GM19452 (cell line): ENCODE data around the gene SDCCAG8.
"Not testable (repeated sequence)": the region's sequence is repeated elsewhere in the genome, so short reads cannot be mapped to it uniquely, and the experiment has no call there.

Source experiments
- ATAC-seq: cut with Tn5 transposase; IDR thresholded peaks from one replicate; pipeline ENCODE4 v1.9.1; 2021; ENCODE audit not compliant: unreplicated experiment

Gene SDCCAG8

DNA sequence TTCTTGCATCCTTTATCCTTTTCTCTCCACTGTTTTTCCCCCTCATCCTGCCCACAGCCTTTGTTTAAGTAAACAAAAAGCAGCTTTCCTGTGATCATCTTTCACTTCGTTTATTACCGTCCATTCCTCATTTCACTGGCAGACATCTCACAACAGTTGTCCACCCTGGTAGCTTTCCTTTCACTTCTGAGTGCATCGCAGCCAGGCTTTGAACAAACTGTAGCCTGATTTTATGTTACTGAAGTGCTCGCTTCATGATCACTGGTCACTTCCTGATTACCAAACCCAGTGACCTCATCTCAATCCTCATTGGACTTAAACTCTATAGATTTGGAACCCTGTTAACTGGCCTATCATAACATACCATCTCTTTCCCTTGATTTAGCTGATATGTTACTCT is 67.7 kb downstream of the SDCCAG8 start:
- ATAC-seq = no peak

DNA sequence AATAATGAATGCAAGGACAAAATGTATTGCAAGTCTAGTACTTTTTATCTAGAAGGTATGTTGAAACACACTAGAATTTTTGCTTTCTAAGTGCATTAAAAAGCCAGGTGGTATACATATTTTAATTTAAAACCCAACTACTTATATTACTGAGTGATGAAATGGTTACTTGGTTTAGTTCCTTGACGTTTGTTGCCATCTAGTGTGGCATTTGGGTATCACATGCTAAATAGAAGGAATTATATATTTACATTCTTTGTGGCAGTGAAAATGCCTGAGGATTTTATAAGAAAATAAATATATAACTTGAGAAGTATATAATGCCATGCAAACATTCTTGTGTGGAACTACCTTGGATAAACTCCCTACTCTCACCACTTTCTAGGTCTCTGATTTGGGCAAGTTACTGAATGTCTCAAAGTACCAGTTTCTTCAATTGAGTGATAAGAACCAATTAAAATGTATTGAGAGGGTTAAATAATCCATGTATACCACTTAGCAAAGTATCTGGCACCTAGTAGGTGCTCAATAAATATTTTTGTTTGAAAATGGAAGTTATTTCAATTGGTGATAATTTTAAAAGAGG is 69.6 kb downstream of the SDCCAG8 start:
- ATAC-seq = peak; percentile 59

DNA sequence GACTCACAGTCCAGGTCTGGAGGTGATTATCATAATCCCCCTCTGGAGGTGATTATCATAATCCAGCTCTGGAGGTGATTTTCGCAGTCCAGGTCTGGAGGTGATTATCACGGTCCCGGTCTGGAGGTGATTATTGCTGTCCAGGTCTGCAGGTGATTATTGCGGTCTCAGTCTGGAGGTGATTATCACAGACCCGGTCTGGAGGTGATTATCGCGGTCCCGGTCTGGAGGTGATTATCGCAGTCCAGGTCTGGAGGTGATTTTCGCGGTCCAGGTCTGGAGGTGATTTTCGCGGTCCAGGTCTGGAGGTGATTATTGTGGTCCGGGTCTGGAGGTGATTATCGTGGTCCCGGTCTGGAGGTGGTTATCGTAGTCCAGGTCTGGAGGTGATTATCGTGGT is 76.6 kb downstream of the SDCCAG8 start:
- no peak for ATAC-seq

DNA sequence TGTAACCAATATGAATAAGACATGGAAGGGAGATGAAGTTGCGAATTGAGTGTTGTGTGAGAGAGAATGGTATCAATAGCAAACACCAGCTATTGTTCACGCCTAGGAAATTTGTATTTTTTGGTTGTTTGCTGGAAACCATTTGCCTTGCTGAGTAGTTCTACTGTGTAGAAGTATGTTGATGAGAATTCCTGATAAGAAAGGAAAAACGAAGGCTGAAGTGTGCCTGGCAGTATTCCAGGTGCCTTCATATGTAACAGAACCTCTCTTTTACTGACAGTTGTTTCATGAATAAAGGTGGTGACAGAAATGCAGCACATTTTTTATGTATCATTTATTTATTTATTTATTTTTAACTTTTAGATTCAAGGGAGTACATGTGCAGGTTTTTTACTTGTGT is 79.5 kb downstream of the SDCCAG8 start:
- no peak for ATAC-seq

DNA sequence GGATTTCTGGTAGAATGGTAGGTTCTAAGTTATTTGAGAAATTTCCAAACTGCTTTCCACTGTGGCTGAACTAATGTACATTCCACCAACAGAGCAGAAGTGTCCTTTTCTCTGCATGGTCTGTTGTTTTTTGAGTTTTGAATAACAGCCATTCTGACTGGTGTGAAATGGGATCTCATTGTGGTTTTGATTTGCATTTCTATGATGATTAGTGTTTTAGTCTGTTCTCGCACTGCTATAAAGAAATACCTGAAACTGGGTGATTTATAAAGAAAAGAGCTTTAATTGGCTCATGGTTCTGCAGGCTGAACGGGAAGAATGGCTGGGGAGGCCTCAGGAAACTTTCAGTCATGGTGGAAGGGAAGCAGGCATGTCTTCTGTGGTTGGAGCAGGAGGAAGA is 80.3 kb downstream of the SDCCAG8 start:
- no peak for ATAC-seq

DNA sequence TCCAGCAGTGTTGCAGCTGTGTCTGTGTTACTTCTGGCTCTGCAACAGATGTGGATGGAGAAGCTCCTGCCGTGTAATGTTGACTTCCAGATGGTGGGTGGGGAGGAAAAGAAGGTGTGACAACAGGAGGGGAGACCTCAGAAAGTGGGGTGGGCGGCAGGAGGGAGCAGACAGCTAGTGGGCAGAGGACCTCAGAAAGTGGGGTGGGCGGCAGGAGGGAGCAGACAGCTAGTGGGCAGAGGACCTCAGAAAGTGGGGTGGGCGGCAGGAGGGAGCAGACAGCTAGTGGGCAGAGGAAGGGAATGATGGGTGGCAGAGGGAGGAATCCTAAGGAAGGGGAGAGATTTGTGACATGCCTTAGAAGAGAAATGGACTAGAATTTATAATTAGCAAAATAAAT is 83.0 kb downstream of the SDCCAG8 start:
- ATAC-seq = not testable (repeated sequence)

DNA sequence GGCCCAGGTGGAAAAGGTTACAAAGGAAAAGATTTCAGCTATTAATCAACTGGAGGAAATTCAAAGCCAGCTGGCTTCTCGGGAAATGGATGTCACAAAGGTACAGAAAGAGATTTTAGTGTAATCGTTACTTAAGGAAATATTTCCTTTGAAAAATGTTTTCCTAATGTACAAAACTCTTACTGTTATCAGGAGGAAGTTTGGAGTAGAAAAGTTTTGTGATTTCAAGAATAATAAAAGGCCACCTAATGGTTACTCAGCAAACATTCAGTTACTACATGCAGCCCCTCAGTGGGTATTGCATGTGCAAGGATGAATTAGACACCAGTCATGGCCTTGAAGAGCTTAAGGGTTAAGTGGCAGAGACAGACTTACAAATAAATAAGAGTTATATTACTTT is 85.2 kb downstream of the SDCCAG8 start:
- ATAC-seq = no peak

DNA sequence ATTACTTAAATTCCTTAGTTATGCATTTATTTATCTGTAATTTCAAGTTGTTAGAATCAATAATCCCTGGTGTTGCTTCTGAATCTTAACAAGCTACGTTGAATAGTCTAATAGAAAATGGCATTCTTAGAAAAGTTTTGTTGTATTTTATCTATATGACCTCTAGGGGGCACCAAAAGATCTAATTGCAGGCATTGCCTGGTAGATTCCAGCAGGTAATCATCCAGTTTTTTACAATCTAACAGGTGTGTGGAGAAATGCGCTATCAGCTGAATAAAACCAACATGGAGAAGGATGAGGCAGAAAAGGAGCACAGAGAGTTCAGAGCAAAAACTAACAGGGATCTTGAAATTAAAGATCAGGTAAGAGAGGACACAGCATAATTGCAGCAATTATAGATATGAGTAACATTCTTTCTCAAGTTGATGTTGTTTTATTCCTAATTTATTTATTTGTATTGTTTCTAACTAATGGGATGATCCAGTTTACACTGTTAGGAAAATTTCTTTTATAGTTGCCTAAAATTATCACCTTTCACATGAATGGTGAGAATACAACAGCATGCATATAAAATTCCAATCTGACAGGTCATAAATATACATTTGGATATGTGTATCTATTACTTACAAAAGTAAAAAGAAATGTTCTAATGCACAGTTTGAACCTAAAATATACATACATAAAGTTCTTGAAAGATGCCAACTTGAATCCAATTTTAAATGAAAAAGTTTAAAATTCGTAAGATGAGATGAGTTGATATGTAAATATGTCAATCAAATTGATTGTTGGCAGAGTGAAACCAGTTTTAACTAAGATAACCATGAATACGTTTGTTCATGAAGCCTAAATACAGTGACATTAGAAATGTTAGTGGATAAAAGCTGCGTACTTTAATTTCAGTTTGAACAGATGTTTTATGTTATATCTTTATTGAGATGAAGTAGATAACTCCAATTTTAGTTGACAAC is 88.4 kb downstream of the SDCCAG8 start:
- ATAC-seq = no peak

DNA sequence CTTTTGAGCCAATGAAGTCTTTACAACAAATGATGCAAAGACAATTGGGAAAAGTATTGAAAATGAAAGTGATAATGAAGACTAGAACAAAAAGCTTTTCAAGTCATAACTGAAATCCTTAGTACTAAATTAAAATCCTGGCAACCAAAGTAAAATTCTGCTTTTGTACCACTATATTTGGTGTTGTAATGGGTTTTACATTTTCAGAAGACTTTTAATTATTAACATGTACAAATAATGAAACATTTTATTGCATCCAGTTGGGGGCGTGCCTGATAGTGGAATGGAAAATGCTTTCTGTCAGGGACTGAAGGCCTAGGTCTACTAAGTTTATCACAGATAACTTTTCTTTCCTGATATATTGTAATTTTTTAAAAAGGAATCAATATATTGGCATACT is 89.4 kb downstream of the SDCCAG8 start:
- no peak for ATAC-seq

DNA sequence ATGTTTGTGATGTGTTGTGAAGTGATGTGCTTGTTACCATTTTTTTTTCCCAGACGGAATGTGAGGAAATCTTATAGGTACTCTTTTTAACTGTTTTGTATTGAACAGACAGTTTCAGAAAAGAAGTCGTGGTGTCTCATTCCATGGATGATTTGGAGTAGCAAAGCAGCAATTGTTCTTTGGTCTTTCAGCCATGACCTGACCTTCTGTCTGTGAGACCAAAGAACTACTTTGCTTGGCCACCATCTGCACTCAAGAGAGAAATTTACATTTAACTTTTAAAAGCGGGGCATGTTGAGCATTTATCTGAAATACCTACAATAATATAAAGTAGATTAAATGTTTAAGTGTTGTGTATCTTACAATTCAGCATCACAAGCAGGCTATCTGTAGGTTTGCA is 90.2 kb downstream of the SDCCAG8 start:
- ATAC-seq = no peak

DNA sequence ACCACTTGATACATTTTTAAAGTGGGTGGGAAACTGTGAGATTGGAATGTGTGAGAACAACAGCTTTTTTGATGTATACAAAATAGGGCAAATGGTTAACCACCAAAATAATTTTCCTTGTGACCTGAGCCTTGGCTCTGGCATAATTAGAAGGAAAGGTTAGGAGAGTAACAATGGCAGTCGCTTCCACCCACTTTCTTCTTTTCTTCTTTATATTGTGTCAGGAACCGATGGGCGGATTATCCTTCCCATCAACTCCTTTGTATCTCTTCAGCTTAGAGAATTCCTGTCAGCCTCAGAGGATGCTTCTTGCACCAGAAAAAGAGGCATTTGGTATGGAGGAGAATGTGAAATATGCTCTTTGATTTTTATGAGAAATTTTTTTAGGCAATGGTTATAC is 90.6 kb downstream of the SDCCAG8 start:
- no peak for ATAC-seq

DNA sequence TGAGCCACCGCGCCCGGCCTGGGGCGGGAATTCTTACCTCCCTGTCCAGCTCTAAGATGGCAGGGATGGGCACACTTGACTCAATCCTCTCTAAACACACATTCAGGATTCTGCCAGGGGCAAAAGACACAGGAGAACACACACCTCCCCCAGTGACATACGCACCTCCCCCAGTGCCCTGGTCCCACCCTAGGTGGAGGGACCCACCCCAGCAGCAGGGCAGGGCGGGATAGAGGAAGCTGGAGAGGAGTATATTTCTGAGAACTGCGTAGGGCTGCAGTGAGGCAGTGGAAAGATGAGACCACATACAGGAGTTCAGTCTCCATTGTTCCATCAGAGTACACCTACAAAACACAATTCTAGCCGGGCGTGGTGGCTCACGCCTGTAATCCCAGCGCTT is 92.5 kb downstream of the SDCCAG8 start:
- ATAC-seq = no peak

DNA sequence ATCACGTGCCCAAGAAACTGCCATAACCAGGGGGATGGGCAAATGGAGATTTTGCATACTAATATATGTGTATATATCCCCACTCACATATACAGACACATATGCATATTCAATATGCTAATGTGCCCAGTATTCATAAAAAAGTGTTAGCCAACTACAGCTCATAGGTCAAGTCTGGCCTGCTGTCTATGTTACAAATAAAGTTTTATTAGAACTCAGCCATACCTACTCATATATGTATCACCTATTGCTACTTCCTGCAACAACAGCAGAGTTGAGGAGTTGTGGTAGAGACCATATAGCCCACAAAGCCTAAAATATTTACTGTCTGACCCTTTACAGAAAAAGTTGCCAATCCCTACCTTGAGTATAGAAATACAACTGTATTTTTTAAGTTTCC is 93.3 kb downstream of the SDCCAG8 start:
- ATAC-seq = no peak

DNA sequence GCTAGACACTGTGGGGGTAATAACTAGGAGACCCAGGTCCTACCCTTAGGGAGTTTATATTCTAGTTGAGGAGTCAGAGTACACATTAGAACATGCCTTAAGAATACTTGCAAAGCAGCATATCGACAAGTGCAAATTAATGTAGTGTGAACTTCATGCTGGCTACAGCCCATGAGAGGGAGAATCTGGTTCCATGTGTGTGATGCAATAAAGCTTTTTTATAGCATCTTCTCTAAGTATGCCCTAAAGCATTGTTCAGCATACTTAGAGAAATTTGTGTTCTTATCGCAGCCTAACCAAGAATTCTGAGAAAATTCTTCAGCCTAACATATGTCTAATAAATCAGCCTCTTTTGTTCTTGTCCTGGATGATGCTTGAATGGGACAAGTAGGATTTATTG is 95.5 kb downstream of the SDCCAG8 start:
- ATAC-seq = no peak

DNA sequence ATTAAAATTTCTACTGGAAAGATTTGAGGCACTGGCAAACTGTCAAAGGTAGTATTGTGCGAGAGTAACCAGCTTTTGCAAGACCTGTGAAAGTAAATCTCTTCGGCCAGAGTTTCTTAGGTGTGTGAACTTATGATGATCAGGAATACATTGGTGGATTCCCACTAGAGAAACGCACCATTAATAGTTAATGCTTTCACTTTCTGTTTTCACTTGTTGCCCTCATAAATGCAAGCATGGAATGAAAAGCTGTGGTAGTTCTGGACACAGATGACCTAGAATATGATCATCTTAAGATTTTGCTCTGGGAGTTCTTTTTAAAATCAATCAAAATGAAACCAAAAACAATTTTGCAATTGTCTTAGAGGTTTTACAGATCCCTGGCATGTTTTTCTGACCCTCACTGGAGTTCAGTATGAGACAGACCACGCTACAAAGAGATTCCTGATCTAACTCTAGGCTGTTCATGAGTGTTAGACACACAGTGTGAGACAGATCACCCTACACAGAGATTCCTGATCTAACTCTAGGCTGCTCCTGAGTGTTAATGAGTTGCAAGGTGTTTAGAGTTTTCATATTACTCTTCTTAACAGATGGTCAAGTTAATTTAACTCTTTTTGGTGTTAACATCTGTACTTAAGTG is 98.8 kb downstream of the SDCCAG8 start:
- ATAC-seq = peak; percentile 77

DNA sequence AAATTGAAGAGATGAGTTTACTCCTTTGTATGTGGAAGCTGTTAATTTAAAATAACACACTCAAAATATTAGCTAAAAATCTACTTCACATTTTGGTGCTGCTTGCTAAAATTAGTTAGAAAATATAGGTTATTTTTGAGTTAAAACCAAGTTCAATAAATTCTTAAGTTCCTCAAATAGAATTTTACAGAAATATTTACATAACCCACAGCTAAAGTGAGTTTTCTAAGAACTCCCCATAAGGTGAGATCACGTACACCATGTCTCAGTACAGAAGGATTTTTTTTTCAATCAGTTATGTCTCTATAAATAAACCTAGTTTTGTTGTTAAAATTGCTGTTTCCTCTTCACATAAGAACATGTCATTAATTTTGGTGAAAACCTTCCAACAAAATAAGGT is 108.0 kb downstream of the SDCCAG8 start:
- ATAC-seq = no peak

DNA sequence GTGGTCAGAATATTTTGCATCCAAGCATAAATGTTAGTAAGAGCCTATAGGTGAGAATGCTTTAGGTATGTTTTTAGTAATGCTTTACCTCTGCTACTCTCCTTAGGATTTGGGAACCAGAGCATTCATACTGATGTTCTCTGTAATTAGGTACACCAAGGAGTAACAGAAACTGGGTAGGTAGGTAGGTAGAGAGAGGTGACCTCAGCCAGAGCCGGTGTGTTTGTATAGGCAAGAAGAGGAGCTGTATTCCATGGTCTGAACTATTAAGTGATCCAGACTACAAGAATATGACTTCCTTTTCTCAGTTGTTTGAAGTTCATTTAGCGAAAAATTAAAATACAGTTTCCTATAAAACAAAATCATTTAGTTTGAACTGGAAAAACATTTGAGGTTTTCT is 108.5 kb downstream of the SDCCAG8 start:
- no peak for ATAC-seq

DNA sequence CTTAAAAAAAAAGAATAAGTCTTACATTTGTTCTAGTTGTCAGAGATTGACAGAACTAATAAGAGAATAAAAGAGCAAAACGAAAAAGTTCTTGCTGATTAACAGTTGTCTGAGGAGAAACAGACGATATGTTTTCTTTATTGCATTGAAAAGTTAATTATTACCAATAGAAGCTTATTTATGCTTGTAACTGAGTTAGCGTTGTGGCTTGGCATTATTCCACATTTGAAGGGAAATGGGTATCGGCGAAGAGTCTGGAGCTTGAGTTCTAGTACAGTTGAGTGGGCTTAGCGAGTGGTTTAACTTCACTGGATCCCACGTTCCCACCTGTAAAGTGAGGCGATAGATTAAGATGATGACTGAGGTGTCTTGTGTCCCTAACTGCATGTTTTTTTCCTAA is 109.0 kb downstream of the SDCCAG8 start:
- ATAC-seq = no peak

DNA sequence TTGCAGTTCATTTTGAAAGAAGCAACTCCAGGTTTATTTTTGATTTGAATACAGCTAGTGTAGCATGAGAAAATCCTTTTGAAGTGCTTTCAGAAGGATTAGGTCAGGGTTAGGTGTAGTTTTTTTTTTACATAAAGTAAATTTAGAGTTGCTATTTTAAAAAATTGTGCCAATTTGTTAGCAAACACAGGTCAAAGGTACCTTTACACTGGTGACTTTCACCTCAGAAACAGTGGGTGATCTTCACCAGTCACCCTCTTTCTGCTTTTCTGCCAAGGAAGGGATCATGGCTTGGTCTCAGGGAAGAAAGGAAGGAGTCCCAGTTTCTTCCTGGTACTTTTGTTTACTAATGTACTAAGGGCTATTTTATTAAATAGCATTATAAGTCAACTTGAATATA is 111.5 kb downstream of the SDCCAG8 start:
- ATAC-seq = no peak

DNA sequence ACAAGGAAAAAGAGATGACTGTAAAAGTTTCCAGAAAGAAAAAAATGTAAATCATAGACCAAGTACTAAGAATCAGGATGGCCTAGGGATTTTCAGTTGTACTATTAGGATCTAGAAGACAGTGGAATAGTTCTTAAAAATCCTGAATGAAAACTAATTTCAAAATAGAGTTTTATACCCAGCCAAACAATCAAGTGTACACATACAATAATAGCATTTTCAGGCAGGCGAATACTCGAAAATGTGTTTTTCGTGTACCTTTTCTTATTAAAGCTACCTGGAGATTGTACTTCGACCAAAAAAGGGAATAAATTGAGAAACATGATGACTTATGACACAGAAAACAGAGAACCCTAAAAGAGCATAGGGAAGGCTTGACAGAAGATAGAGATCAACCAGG is 118.6 kb downstream of the SDCCAG8 start:
- no peak for ATAC-seq

DNA sequence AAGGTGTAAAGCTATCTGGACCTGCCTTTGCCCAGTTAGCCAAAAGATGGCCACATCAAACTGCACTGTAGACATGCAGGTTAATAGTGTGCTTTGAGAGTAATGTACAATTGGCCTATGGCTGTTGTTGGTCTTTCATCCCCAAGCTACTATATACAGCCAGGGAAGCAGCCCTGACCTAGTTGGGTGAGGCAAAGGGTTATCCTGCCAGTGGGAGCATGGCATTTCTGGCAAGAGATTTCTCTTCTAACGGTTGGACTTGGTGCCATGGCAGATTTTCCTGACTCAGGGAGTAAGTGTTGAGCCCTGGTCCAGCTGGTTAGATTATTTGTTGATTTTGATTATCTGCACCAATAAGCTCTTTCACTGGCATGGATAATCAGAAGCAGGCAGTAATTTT is 119.8 kb downstream of the SDCCAG8 start:
- ATAC-seq = no peak

DNA sequence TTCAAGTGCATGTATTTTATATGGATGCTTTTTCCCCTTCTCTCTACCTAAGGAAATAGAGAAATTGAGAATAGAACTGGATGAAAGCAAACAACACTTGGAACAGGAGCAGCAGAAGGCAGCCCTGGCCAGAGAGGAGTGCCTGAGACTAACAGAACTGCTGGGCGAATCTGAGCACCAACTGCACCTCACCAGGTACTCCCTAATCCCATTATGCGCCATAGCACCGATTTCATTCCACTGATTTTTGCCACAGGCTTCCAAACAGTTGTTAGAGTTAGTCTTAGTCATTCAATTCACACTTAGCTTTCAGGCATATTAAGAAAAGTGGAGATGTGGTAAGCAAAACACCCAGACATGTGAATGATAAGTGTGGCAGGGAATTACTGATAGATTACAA is 122.8 kb downstream of the SDCCAG8 start:
- ATAC-seq = no peak
